Umbilical cord (tissue), 2 donors: ENCODE data around the gene EIF4G3. TPM values are rescaled to one million over a fixed set of nuclear protein-coding genes. Genes with fewer than 3 reads are reported as not detected.
"Not testable (repeated sequence)": the region's sequence is repeated elsewhere in the genome, so short reads cannot be mapped to it uniquely, and the experiment has no call there.

ENCODE experiments used
- DNase-seq: peaks from one replicate; pipeline ENCODE4 v3.0.0-alpha.2; 2015; ENCODE audit warnings: low spot score
- total RNA-seq: library from RNA; depleted of rRNA; stranded (reverse); fragments of >200 nt; gene quantifications from one replicate; pipeline ENCODE4 v1.2.3, GENCODE V29; 2014; ENCODE audit warnings: low replicate concordance; ENCODE audit not compliant: insufficient read depth

EIF4G3 gene
- total RNA-seq, 1 donor from 2014 or later, result 30.3 TPM

DNA sequence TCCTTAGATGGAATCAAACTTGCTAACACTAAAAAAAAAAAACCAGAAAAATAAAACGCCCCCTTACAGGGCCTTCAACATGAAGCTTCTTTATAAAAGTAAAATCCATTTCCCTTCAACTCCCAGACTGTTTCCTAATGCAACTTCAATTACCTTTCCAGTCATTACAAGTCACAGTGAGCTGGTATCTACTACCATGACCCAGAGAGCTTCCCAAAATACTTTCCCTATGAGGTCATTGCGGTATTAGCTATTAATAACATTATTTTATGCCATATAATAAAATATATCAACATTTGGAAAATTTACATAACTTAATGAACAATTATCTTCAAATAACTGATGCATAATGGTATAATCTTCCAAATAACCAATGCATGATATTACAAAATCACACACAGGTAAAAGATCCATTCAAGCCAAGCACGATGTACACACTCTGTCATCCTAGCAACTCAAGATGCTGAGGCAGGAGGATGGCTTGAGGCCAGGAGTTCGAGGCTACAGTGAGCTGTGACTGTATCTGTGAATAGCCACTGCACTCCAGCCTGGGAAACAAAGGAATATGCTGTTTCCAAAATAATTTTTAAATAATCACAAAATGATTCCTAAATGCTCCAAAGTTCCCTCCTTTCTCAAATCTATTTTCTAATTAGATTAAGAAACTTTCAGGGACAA lies 24.1 kb downstream of the EIF4G3 start:
- no peak for DNase-seq

DNA sequence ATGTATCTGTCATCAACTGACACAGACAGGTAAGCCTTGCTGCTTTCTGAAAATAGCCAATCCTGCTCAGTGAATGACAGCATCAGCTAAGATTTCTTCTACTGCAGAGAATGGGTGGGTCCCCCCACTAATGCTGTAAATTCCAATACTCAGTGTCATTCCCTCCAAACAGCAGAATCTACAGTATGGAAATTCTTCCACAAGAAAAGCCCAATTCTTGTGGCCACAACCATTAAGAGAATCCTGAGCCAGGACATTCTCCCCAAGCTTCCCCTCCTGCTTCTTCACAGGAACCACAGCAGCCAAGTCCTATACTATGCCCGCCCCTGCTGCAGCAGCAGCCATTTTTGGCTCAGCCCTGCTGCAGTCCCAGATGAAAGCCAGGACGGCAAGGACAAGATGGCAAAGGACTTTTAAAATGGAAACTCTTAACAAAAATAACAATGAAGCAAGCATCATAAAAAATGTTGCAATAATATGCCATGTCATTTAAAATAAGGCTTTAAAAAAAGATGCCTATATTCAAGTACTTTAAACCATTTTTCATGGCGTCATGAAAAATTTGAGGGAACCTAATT lies 26.8 kb downstream of the EIF4G3 start:
- peak; percentile 87 for DNase-seq

DNA sequence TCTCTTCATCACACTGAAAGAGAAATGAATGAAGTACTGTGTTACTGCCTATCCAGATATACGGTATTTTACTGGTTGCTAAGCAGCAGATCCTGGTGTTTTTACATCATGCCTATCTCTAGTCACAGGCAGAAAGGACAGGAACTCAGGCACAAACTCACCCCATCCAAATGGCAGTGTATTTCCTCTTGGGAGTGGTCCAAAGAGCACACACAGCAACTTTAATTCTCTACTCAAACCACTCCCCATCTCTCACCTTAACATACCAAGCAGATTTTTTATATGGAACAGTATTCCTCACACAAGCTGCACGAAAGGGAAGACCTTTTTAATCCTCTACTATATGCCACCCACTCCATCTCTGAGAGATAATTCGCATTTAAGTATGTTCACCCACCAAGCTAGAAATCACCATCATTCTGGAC lies 27.3 kb downstream of the EIF4G3 start:
- DNase-seq, result peak; percentile 85

DNA sequence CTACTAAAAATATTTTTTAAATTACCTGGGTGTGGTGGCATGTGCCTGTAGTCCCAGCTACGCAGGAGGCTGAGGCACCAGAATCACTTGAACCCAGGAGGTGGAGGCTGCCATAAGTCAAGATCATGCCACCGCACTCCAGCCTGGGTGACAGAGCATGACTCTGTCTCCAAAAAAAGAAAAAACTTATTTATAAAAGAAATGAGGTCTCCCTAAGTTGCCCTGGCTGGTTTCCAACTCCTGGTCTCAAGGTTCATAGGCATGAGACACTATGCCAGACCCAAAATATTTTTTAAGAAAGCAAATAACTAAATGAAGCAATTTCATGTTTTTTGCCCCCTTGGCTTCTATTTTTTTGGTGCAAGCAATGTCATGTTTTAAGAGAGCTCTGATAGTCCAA lies 32.9 kb downstream of the EIF4G3 start:
- DNase-seq, result no peak

DNA sequence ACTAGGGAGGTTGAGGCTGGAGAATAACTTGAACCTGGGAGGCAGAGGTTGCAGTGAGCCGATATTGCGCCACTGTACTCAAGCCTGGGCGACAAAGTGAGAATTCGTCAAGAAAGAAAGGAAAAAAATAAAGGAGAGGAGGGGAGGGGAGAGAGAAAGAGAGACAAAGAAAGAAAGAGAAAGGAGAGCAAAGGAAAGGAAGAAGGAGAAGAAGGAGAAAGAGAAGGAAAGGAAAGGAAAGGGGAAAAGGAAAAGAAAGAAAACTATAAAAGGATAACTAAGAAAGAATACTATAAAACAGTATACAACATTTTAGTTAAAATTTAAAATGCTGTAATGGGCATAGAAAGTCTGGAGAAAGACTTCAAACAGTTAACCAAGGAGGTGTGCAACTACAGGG lies 33.6 kb downstream of the EIF4G3 start:
- no peak for DNase-seq

DNA sequence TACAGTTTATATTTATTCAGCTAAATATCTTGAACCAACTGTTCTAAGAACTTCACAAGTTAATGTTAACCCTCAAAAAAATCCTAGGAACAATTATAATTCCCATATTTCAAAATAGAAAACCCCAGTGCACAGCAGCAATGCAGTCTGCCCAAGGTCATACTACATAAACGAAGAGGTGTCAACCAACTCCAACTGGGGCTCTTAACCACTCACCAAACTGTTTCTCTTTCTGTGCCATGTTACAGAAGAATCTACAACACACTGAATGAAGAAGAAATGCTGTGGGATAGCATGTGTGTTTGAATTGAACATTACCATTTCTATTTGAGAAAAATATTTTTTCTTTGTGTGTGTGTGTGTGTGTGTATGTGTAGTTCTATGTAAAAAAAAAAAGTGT lies 35.7 kb downstream of the EIF4G3 start:
- DNase-seq, result no peak

DNA sequence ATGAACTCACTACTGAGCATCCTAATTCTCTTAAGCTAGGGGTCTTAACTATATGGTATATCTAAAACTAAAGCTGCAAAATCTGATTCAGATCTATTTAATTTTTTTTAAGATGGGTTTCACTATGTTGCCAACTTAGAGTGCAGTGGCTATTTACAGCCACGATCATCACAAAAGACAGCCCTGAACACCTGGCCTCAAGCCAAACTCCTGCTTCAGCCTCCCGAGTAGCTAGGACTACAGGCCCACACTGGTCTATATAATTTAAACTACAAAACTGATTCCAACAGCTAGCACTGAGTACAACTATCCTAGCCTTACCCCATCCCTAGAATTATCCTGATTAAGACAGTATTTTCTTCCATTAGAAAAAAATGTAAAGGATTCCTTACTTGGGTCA lies 37.1 kb downstream of the EIF4G3 start:
- DNase-seq, result no peak

DNA sequence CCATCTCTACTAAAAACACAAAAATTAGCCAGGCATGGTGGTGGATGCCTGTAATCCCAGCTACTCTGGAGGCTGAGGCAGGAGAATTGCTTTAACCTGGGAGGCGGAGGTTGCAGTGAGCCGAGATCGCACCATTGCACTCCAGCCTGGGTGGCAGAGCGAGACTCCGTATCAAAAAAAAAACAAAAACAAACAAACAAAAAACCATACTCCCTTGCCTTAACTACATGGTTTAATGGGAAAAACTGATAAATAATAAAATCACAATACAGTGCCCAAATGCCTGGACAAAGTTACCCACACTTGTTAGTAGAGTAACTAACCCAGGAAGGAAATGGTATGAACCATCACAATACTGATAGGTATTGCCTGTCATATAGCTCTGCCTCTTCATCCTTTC lies 40.4 kb downstream of the EIF4G3 start:
- DNase-seq, result not testable (repeated sequence)

DNA sequence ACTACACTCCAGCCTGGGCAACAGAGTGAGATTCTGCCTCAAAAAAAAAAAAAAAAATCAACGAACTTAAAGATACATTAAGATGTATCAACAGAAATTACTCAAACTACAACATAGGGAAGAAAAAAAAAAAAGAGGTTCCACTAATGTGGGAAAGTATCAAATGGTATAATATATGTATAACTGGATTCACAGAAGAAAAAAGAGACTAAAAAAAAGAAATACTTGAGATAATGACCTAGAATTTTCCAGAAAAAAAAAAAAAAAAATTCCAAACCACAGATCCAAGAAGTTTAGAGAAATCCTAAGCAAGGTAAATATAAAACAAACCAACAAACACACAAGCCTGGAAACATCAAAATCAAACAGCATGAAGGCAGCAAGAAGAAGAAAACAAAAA lies 45.5 kb downstream of the EIF4G3 start:
- no peak for DNase-seq

DNA sequence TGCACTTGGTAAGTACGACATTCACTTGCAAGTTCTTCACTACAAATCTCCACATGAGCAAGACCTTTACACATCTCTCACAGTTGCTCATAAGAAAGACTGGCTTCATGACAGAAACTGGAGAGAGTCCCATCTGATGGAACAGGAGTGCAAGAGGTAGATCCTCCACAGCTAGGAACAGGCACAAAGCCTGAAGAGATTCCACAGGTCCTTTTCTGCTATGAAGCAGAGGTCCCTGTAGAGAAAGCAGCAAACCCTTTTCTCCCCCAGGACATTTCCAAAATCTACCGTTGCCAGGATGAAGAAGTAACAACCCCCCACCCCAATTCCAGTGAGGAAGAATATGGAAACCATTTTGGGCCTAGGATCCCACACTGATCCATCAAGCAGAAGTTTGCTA lies 47.3 kb downstream of the EIF4G3 start:
- no peak for DNase-seq

DNA sequence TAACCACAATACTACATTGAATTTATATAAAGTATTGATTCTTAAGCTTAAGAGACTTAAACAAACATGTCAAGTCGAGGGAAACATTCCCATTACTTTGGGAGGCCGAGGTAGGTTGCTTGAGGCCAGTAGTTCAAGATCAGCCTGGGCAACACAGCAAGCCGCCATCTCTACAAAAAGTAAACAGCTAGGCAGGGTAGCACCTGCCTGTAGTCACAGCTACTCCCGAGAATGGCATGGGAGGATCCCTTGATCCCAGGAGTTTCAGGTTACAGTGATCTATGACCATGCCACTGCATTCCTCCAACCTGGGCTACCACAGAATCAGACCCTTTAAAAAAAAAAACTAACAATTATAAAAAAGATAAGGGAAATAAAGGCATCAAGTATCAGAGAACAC lies 50.4 kb downstream of the EIF4G3 start:
- DNase-seq, result no peak

DNA sequence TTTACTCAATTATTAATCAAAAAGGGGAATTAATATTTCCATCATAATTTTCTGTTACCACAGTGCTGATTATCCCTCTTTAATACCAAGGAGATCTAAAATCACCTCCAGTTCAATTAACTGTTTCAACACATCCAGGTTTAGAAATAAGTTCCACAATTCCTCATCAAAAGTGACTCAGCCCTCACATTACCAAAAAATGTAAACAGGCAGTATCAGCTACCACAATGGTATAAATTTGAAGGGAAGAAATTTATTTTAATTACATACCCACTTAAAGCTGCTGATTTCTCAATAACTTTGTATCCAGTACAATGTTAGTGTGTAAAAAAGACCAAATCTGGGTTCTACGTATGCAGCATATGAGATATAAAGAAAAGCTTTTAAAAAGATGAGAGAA lies 51.9 kb downstream of the EIF4G3 start:
- DNase-seq, result no peak

DNA sequence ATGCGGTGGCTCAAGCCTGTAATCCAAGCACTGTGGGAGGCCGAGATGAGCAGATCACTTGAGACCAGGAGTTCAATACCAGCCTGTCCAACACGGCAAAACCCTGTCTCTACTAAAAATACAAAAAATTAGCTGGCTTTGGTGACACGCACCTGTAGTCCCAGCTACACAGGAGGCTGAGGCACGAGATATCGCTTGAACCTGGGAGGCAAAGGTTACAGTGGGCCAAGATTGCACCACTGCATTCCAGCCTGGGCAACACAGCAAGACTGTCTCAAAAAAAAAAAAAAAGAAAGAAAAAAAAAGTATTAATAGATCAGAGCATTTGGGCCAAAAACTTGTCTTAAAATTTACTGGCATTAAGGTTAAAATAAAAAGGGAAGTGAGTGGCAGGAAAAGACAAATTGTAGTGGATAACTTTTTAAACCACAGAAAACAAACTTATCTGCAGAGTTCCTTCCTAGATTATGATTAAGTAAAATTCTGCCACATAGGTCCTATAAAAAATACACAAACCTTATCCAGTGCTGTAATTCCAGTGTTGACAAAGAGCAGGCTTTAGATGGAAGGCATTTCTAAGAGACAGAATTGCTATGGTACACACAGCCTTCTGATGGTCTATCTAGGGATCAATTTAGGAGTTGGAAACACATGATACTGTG lies 53.3 kb downstream of the EIF4G3 start:
- peak; percentile 12 for DNase-seq

DNA sequence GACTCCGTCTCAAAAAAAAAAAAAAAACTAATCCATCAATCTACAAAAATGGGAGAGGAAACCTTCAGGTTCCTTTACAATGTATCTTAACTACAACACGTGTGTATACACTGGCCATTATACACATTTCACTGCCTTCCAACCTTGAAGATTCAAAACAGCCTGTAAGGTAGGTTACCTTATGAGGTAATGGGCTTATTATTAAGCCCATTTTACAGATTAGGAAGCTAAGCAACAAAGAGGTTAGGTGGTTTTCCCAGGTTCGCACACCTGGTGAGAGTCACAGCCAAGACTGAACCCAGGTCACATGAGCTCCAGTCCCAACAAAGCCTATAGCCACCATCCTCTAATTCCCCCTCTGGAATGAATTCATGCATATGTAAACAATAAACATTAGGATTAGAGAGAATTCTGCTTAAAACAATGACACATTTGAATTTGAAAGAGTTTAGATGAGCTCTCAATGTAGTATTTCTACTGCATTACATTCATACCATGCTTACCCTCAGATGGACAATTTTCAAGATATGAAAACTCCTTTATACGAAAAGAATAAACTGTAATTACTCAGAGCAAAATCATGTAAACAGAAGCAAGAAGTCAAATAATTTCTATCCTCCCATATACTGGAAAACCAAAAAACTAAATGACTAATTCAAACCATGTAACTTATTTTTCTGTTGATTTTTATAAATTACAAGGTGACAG lies 54.8 kb downstream of the EIF4G3 start:
- DNase-seq, result no peak

DNA sequence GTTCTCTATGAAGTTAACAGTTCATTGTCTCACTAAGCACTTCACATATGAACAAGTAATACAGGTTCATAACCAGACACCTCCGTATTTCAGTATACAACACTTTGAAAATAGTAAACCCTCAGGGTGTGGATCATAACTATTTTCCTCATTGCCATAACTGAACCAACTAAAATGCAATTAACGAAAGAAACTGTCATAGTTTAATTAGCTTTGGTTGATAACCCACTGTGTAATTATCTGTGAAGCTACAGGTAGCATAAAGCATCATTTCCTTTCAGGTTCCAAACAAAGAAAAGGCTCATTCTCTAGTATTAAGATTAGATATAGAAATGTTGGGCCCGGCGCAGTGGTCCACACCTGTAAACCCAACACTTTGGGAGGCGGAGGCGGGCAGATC lies 58.5 kb downstream of the EIF4G3 start:
- DNase-seq, result no peak

DNA sequence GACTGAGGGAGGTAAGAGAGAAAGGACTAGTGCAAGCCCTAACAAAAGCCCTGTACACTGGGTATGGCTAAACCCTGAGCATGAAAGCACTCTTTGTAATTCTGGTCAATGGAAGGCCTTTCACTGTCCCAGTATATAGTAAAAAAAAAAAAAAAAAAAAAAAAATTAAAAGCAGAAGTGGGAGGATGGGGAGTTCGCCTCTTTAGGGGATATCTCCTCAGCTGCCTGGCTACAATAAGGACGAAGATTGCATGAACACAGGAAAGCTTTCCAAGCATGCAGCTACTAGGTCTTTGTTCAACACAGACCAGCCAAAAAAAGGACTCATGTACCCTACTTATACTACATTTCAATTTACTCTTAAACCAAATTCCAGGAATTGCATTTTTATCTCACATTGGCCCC lies 59.1 kb downstream of the EIF4G3 start:
- DNase-seq, result peak; percentile 48

DNA sequence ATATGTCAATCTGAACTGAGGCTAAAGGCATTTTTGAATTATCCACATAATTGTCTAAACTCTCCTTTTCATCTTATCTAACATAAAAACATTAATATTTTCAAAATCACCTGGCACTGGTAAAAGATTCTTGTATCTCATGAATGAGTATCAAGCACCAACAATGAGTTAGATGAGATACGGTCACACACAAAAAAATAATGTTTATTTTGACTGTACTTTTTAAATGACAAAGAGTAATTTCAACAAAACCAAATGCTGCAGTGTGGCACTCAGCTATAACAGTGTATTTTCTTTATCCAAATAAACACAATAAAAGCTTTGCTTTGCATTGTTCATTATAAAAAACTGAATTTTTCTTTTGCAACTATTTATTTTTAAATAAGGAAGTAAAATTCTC lies 59.5 kb downstream of the EIF4G3 start:
- no peak for DNase-seq

DNA sequence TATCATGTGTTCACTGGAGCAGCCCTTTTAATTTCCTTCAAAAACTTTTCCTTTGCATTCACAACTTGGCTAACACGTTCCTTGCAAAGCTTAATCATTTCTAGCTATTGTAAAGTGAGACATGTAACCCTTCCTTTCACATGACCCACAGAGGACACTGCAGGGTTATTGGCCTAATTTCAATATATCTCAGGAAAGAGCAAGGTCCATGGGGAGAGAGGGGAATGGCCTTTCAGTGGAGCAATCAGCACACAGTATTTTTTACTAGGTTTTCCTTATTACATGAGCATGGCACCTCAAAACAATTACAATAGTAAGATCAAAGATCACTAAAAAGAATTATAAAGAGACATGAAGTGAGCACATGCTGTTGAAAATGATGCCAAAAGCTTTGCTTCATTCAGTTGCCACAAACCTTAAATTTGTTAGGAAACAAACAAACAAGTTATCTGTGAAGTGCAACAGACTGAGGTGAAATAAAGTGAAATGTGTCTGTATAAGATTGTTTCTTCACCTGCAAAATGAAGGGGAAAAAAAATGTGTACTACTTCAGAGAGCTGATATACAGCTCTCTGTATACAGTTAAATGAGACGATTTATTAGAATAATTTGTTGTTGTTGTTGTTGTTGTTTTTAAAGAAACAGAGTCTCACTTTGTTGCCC lies 61.5 kb downstream of the EIF4G3 start:
- no peak for DNase-seq

DNA sequence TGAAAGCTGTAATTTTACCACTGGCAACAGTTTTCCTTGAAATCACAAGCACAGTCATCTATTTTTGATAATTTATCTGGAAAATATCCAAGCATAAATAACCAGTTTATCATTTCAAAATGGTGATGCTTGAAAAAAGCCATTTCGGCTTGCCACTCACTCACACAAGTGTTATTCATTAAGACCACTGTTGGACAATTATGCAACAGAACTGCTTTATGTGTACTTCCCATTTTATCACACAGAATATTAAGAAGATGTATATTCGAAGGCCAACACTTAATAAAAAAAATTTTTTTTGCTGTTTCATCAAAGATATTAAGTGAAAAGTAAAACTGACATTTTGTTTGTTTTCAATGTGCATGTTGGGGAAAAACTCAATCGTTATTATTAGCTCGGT lies 62.3 kb downstream of the EIF4G3 start:
- DNase-seq, result no peak

DNA sequence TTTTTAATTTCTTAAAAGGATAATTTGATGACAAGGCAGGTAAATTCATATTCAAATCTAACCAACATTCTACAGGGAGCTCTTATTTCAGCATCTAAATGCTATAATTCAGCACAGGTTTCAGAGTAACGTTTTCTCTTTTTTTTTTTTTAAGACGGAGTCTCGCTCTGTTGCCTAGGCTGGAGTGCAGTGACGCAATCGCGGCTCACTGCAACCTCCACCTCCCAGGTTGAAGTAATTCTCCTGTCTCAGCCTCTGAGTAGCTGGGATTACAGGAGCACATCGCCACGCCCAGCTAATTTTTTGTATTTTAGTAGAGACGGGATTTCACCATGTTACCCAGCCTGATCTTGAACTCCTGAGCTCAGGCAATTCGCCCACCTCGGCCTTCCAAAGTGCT lies 66.5 kb downstream of the EIF4G3 start:
- no peak for DNase-seq

DNA sequence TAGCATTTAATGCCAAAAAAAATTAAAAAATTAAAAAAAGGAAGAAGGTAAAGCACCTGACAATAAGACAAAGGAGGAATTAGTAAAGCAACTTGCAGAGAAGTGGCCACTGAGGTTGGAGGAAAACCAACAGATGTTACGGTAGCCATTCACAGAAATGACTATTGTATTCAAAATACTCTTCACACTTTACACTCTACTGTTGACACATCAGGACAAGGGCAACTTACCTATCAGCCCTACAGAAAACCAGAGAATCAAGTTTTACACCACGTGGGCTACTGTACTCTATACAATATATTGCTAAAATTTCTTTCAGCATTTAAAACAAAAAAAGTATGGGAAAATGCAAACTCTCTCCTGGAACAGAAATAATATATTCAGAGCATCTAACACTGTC lies 70.0 kb downstream of the EIF4G3 start:
- no peak for DNase-seq

DNA sequence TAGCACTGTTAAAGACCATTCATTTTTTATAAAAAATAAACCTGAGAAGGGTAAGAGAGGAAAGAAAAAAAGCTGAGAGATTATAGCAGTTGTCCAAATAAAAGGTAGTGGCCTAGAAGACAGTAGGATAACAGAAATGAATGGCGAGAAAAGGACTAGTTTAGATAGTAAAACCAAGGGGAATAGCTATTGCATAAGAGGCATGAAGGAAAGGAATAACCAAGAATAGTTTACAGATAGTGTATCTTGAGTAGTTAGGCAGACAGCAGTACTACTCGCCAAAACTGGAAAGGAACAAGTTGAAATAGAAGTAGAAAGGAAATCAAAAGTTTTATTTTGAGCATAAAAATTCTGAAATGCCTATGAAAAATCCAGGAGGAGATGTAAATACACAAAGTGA lies 70.5 kb downstream of the EIF4G3 start:
- no peak for DNase-seq
